HCT116 (cell line): Measurements from ENCODE around the gene RPS2. TPM values are rescaled to one million over a fixed set of nuclear protein-coding genes. Genes with fewer than 3 reads are reported as not detected.

Source experiments
- ATAC-seq: fragments of 200-7000 bp; cut with Tn5 transposase; 2 replicates; pipeline ENCODE4 v1.9.1; 2020; ENCODE audit warnings: mild to moderate bottlenecking, moderate library complexity
- BruUV-seq: library from RNA; stranded (reverse); fragments of 400-500 nt; replicated peaks from 2 replicates; lab custom pipeline; 2021; lab: Mats Ljungman, UMichigan
- CTCF ChIA-PET: fragments of 300-600 bp; sonication (Branson Sonifier 250); formaldehyde crosslinking; loops from one replicate; lab custom pipeline; 2021; ENCODE audit warnings: antibody characterized with exemption; lab: Charles Lee
- POLR2A ChIA-PET: fragments of 300-600, 350-600 bp; sonication (Branson Sonifier 250); formaldehyde crosslinking; loops from one replicate; lab custom pipeline; 2021; ENCODE audit warnings: antibody characterized with exemption; lab: Charles Lee
- RAD21 ChIA-PET, 2 experiments: fragments of 300-600 bp; sonication (Branson Sonifier 250); formaldehyde crosslinking; loops; one replicate each; lab custom pipeline; 2023; ENCODE audit warnings: low total read pairs in 2 of 2; ENCODE audit not compliant: uncharacterized antibody in 2 of 2, unreplicated experiment in 2 of 2, low non-redundant PET in 1 of 2; lab: Charles Lee
- DNase-seq: peaks from one replicate; pipeline ENCODE4 v3.0.0-alpha.2; 2010; ENCODE audit warnings: low read depth, low spot score
- H2AFZ ChIP-seq: fragments of 200-600 bp; shearing (Covaris generic), sonication (generic); 2 replicates; pipeline ENCODE4 v1.6.1; 2017; ENCODE audit warnings: low read depth, mixed run types, mixed read lengths, antibody characterized with exemption, low read length; ENCODE audit not compliant: poor library complexity, severe bottlenecking
- H3K27ac ChIP-seq: 2 replicates; pipeline ENCODE4 v1.5.1; 2012; ENCODE audit warnings: low read depth, low read length
- H3K27me3 ChIP-seq: fragments of 200-600 bp; sonication (generic); 2 replicates; pipeline ENCODE4 v1.6.1; 2016; ENCODE audit warnings: mixed run types, low read length, mixed read lengths; ENCODE audit not compliant: insufficient read depth
- H3K36me3 ChIP-seq, 2 experiments: fragments of 200-500 bp in 1 of 2; fragments of 200-600 bp in 1 of 2; sonication (Bioruptor generic) in 1 of 2; sonication (generic) in 1 of 2; 2 replicates each; pipeline versions ENCODE4 v1.5.1 to v1.6.1; 2014 to 2016; ENCODE audit warnings: low read length in 2 of 2, inconsistent platforms in 1 of 2, mixed read lengths in 1 of 2, mixed run types in 1 of 2; ENCODE audit not compliant: insufficient read depth in 2 of 2, control insufficient read depth in 1 of 2
- H3K4me1 ChIP-seq, 2 experiments: fragments of 200-600 bp in 1 of 2; sonication (generic) in 1 of 2; 2 replicates each; pipeline versions ENCODE4 v1.5.1 to v1.6.1; 2012 to 2017; ENCODE audit warnings: low read length in 2 of 2, inconsistent platforms in 1 of 2, mild to moderate bottlenecking in 1 of 2, mixed read lengths in 1 of 2, mixed run types in 1 of 2, moderate library complexity in 1 of 2; ENCODE audit not compliant: insufficient read depth in 2 of 2, control insufficient read depth in 1 of 2
- H3K4me2 ChIP-seq: fragments of 200-600 bp; sonication (generic); 2 replicates; pipeline ENCODE4 v1.6.1; 2017; ENCODE audit warnings: mixed run types, low read length, mixed read lengths
- H3K4me3 ChIP-seq, 2 experiments: fragments of 200-600 bp in 1 of 2; sonication (generic) in 1 of 2; replicated peaks in 1 of 2; 2 replicates each; pipeline ENCODE4 v1.5.1; 2011 to 2016; ENCODE audit warnings: low read length in 2 of 2, control low read depth in 1 of 2, low read depth in 1 of 2, mild to moderate bottlenecking in 1 of 2, mixed read lengths in 1 of 2, mixed run types in 1 of 2
- H3K79me2 ChIP-seq: fragments of 200-600 bp; sonication (generic); 2 replicates; pipeline ENCODE4 v1.6.1; 2017; ENCODE audit warnings: mild to moderate bottlenecking, mixed run types, low read length, moderate library complexity, mixed read lengths; ENCODE audit not compliant: insufficient read depth
- H3K9ac ChIP-seq: fragments of 200-600 bp; sonication (generic); 2 replicates; pipeline ENCODE4 v1.6.1; 2016; ENCODE audit warnings: low read length, mixed read lengths
- H3K9me2 ChIP-seq: fragments of 200-600 bp; sonication (generic), shearing (Covaris generic); 2 replicates; pipeline ENCODE4 v1.6.1; 2017; ENCODE audit warnings: mixed run types, mild to moderate bottlenecking, moderate library complexity; ENCODE audit not compliant: insufficient read depth
- H3K9me3 ChIP-seq, 2 experiments: fragments of 200-500 bp in 1 of 2; fragments of 200-600 bp in 1 of 2; sonication (Bioruptor generic) in 1 of 2; sonication (generic) in 1 of 2; 2 replicates each; pipeline ENCODE4 v1.6.1; 2014 to 2017; ENCODE audit warnings: low read length in 2 of 2, mixed read lengths in 2 of 2, inconsistent platforms in 1 of 2, low read depth in 1 of 2, mild to moderate bottlenecking in 1 of 2, mixed run types in 1 of 2, moderate library complexity in 1 of 2; ENCODE audit not compliant: control insufficient read depth in 1 of 2, insufficient read depth in 1 of 2
- H4K20me1 ChIP-seq: fragments of 200-600 bp; sonication (generic), shearing (Covaris generic); 2 replicates; pipeline ENCODE4 v1.6.1; 2017; ENCODE audit warnings: mixed run types, mild to moderate bottlenecking, moderate library complexity; ENCODE audit not compliant: insufficient read depth
- CBX3 ChIP-seq: IDR thresholded peaks from 2 replicates; pipeline ENCODE4 v1.6.1; 2012; ENCODE audit warnings: low read depth
- CEBPB ChIP-seq: IDR thresholded peaks from 2 replicates; pipeline ENCODE4 v1.6.1; 2012; ENCODE audit warnings: low read depth
- CTCF ChIP-seq, 3 experiments: fragments of 200-600 bp in 1 of 3; sonication (generic) in 1 of 3; IDR thresholded peaks in 2 of 3; conservative IDR thresholded peaks in 1 of 3; 2 replicates each; pipeline ENCODE4 v1.5.1; 2012 to 2017; ENCODE audit warnings: low read depth in 2 of 3, low read length in 2 of 3, antibody characterized with exemption in 1 of 3, borderline replicate concordance in 1 of 3, control low read depth in 1 of 3, mild to moderate bottlenecking in 1 of 3, mixed read lengths in 1 of 3, mixed run types in 1 of 3, moderate library complexity in 1 of 3; ENCODE audit not compliant: insufficient read depth in 1 of 3
- EGR1 ChIP-seq: IDR thresholded peaks from 2 replicates; pipeline ENCODE4 v1.6.1; 2012; ENCODE audit warnings: low read depth
- EZH2 ChIP-seq: fragments of 200-600 bp; sonication (generic); IDR thresholded peaks from 2 replicates; pipeline ENCODE4 v1.6.1; 2017; ENCODE audit warnings: antibody characterized with exemption, mixed run types
- FOSL1 ChIP-seq: IDR thresholded peaks from 2 replicates; pipeline ENCODE4 v1.6.1; 2012; ENCODE audit warnings: low read depth
- JUND ChIP-seq: IDR thresholded peaks from 2 replicates; pipeline ENCODE4 v1.6.1; 2012
- POLR2A ChIP-seq: IDR thresholded peaks from 2 replicates; pipeline ENCODE4 v1.7.0; 2011; ENCODE audit warnings: borderline replicate concordance; ENCODE audit not compliant: insufficient read depth, insufficient read length; ENCODE audit errors: extremely low read depth
- RAD21 ChIP-seq: IDR thresholded peaks from 2 replicates; pipeline ENCODE4 v1.6.1; 2012; ENCODE audit warnings: low read depth, mild to moderate bottlenecking
- REST ChIP-seq: IDR thresholded peaks from 2 replicates; pipeline ENCODE4 v1.6.1; 2012; ENCODE audit warnings: low read depth
- SIN3A ChIP-seq: IDR thresholded peaks from 2 replicates; pipeline ENCODE4 v1.6.1; 2012; ENCODE audit warnings: low read depth
- SP1 ChIP-seq: IDR thresholded peaks from 2 replicates; pipeline ENCODE4 v1.6.1; 2012; ENCODE audit warnings: low read depth
- SRF ChIP-seq: IDR thresholded peaks from 2 replicates; pipeline ENCODE4 v1.6.1; 2012; ENCODE audit warnings: low read depth
- ZFX ChIP-seq: fragments of 450-650 bp; IDR thresholded peaks from 2 replicates; pipeline ENCODE4 v1.6.1; 2017
- ZNF274 ChIP-seq: fragments of 200-500 bp; sonication (Bioruptor generic); IDR thresholded peaks from 2 replicates; pipeline ENCODE4 v1.6.1; 2014; ENCODE audit warnings: mild to moderate bottlenecking, low read depth, low read length, inconsistent platforms
- intact Hi-C: fragments of 100-400 bp; cut with micrococcal nuclease; formaldehyde crosslinking; loops from 2 replicates; pipeline ENCODE4 v1.10.0; 2022
- total RNA-seq: library from RNA; stranded (reverse); gene quantifications from one replicate; pipeline ENCODE4 v1.2.1, GENCODE V29; 2021; ENCODE audit not compliant: unreplicated experiment
- TF ChIP-seq, protein P1 (sequence below): IDR thresholded peaks from 2 replicates; pipeline ENCODE4 v1.6.1; 2012

RPS2 gene
- total RNA-seq, 1 experiment from 2014 or later = 6,265 TPM

DNA sequence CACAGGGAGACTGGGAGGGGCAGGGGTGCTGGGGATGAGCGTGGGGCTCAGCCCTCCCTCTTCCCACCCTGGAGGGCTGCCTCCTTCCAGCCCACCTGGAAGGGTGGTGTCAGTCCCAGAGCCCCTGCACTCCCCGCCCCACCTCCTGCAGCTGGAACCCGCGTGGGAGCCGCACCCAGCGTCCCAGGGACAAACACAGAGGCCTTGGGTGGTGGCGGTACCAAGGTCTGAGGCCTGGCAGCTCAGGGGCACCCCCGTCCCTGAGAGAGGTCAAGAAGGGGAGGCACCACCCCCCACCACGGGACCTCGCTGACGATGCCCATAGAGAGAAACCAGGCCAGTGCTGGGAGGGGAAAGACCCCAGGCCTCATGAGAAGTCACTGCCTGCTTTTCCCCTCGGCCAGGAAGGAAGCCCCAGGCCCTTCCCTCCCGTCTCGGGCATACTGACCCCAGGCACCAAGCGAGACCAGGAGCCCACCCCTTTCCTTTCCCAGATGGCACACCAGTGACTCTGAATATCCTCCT, 50.5 kb downstream of the RPS2 start:
- Histone ChIP-seq H2AFZ (no peak overlapping the region), H3K9me2 (no peaks in the 10 kb centered on the region), H3K27me3 (no peaks in the 10 kb centered on the region), H3K9ac (no peak overlapping the region), H4K20me1 (no peaks in the 10 kb centered on the region), H3K27ac (no peak overlapping the region), H3K9me3 (no peaks in the 10 kb centered on the region), H3K79me2 (no peaks in the 10 kb centered on the region), H3K36me3 (no peaks in the 10 kb centered on the region), H3K4me2 (no peak overlapping the region), H3K4me3 (no peak overlapping the region), H3K4me1 (peaks cover 17 to 19% of the 10 kb centered on the region in 2 experiments)
- ChIA-PET RAD21 (no interaction called here), CTCF (no interaction called here), POLR2A (interaction anchor here (0.5 kb wide), 1 partner anchor 15 kb away, joined by 3 read pairs; no protein-coding TSS in a partner anchor)
- intact Hi-C loops = no loop called here
- DNase-seq = no peak
- no peak for TF ChIP-seq ZNF274
- TF ChIP-seq FOSL1 = no peak
- TF ChIP-seq SP1 = no peak
- TF ChIP-seq SRF = no peak
- no peak for TF ChIP-seq JUND
- ATAC-seq = no peak
- no TSS peak for BruUV-seq

GRCh38 chr16:1913327-1914083, 51.1 kb downstream of the RPS2 start:
- H3K79me2 ChIP-seq = no peaks in the 10 kb centered on the region
- H3K4me3 ChIP-seq = no peak overlapping the region
- DNase-seq (no peak), ATAC-seq (peak; percentile 54; the same call in 1 of the 2 replicates)
- H2AFZ ChIP-seq = no peak overlapping the region
- BruUV-seq = no TSS peak
- H3K36me3 ChIP-seq = no peaks in the 10 kb centered on the region
- H3K9ac ChIP-seq = no peak overlapping the region
- no peak overlapping the region; the same call in 1 of the 2 replicates for H3K27ac ChIP-seq
- POLR2A ChIA-PET = interaction anchor here (0.5 kb wide), 1 partner anchor 16 kb away, joined by 3 read pairs; no protein-coding TSS in a partner anchor
- peak overlapping the region; percentile 59 for H3K4me2 ChIP-seq
- H3K27me3 ChIP-seq = no peaks in the 10 kb centered on the region
- TF ChIP-seq, protein P1, sequence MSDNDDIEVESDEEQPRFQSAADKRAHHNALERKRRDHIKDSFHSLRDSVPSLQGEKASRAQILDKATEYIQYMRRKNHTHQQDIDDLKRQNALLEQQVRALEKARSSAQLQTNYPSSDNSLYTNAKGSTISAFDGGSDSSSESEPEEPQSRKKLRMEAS = no peak
- TF ChIP-seq EGR1 (no peak), CEBPB (no peak), EZH2 (no peak), CBX3 (no peak), JUND (no peak), RAD21 (no peak), POLR2A (no peak), SIN3A (no peak), CTCF (IDR thresholded peaks at IDR 0.05 in 2 of 3, conservative IDR thresholded peaks at IDR 0.05 in 1 of 3; ENCODE audit: borderline replicate concordance in 1 of 3, insufficient read depth in 1 of 3, low read depth in 2 of 3, low read length in 2 of 3) (no peak), REST (no peak), ZFX (no peak)
- TF ChIP-seq, all 23 proteins: peak for 0
- H3K9me3 ChIP-seq = no peaks in the 10 kb centered on the region
- no peaks in the 10 kb centered on the region for H3K9me2 ChIP-seq
- CTCF ChIA-PET = no interaction called here
- intact Hi-C loops = no loop called here
- RAD21 ChIA-PET = no interaction called here
- no peaks in the 10 kb centered on the region for H4K20me1 ChIP-seq
- H3K4me1 ChIP-seq = peaks cover 17 to 19% of the 10 kb centered on the region in 2 experiments
